ENCODE measurements around the gene HBA1.
"Not testable (repeated sequence)": the region's sequence is repeated elsewhere in the genome, so short reads cannot be mapped to it uniquely, and the experiment has no call there.

Gene HBA1

DNA sequence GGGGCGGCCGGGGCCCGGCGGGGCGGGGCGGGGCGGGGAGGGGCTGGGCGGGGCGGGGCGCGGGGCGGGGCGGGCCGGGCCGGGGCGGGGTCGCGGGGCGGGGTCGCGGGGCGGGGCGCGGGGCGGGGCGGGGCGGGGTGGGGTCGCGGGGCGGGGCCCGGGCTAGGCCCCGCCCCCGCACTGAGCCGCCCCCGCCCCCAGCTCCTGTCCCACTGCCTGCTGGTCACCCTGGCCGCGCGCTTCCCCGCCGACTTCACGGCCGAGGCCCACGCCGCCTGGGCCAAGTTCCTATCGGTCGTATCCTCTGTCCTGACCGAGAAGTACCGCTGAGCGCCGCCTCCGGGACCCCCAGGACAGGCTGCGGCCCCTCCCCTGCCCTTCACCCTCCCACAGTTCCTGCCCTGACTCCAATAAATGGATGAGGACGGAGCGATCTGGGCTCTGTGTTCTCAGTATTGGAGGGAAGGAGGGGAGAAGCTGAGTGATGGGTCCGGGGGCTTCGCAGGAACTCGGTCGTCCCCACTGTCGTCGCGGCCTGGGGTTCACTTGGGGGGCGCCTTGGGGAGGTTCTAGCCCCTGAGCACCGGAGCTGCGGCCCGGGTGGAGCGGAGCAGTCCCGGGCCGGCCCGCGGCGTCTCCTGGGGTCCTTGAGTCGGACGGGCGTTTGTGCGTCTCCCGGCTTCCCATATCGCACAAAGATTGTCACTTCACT is 11.5 kb upstream of the HBA1 start:
- H3K4me3 Mint-ChIP-seq, result no peak overlapping the region

DNA sequence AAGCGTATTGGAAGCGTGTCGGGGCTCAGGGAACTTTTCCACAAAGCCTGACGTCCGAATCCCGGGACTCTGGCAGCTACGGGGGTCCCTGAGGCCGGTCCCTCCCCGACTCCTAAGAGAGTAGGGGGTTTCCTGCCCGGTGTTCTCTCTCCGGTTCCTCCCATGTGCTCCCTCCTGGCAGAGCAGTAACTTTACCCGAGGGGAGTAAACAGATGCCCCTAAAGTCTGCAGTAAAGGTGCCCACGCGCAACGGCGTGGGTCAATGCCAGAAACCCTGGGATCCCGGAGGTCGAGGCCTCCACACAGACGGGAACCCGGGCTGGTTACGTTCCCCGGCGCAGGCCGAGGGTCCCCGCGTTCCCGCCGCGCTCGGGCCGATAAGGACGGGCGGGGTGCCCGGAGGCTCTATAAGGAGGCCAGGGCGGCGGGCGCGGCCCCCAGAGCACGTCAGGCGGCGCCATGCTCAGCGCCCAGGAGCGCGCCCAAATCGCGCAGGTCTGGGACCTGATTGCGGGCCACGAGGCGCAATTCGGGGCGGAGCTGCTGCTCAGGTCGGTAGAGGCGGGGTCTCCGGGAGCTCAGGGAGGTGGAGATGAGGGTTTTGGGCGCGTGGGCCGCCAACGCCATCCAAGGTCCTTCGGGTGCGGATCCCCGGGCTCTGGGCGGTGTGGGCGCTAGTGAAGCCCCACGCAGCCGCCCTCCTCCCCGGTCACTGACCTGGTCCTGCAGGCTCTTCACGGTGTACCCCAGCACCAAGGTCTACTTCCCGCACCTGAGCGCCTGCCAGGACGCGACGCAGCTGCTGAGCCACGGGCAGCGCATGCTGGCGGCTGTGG is 10.7 kb upstream of the HBA1 start, which contains the start of gene HBM:
Gene HBM (plus strand): TSS at position 440 of the 836 bp plus-strand sequence. CDS start 20 bp downstream, at position 460.
- H3K9me3 Mint-ChIP-seq, result no peaks in the 10 kb centered on the region
- H3K4me3 Mint-ChIP-seq, result no peak within 1 kb of the TSS
- peaks cover 5% of the 10 kb centered on the region for H3K4me1 Mint-ChIP-seq (ENCODE audit: low read depth)
- H3K27me3 Mint-ChIP-seq (ENCODE audit: low read depth), result peaks cover 71% of the 10 kb centered on the region
- no peak within 1 kb of the TSS for H3K27ac Mint-ChIP-seq
- no peaks in the 10 kb centered on the region for H3K36me3 Mint-ChIP-seq (ENCODE audit: low read depth)

More for the DNA sequence above, 11.5 kb upstream of the HBA1 start:
- H3K9me3 Mint-ChIP-seq, result no peaks in the 10 kb centered on the region
- no peak overlapping the region for H3K27ac Mint-ChIP-seq
- peaks cover 2% of the 10 kb centered on the region for H3K4me1 Mint-ChIP-seq (ENCODE audit: low read depth)
- H3K36me3 Mint-ChIP-seq (ENCODE audit: low read depth), result no peaks in the 10 kb centered on the region
- peaks cover 64% of the 10 kb centered on the region for H3K27me3 Mint-ChIP-seq (ENCODE audit: low read depth)

DNA sequence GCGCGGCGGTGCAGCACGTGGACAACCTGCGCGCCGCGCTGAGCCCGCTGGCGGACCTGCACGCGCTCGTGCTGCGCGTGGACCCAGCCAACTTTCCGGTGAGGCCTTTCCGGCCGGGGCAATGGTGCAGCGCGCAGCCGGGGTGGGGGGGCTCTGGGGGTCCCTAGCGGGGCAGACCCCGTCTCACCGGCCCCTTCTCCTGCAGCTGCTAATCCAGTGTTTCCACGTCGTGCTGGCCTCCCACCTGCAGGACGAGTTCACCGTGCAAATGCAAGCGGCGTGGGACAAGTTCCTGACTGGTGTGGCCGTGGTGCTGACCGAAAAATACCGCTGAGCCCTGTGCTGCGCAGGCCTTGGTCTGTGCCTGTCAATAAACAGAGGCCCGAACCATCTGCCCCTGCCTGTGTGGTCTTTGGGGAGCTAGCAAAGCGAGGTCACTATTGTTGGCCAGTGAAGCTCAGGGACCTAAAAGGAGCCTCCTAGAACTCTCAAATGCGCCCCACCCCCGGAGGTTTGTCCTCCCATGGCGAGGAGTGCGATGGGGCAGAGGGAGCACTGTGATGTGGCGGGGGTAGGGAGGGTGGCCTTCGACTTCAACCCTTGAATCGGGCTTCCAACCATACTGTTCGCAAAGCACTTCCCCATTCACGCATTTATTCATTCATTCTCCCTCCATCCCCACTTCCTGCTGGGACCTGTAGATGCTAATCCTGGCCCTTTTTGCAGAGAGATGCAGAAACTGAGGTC is 9.9 kb upstream of the HBA1 start:
- no peaks in the 10 kb centered on the region for H3K36me3 Mint-ChIP-seq (ENCODE audit: low read depth)
- H3K9me3 Mint-ChIP-seq, result no peaks in the 10 kb centered on the region
- no peak overlapping the region for H3K4me3 Mint-ChIP-seq
- H3K4me1 Mint-ChIP-seq (ENCODE audit: low read depth), result peaks cover 7% of the 10 kb centered on the region
- peaks cover 73% of the 10 kb centered on the region for H3K27me3 Mint-ChIP-seq (ENCODE audit: low read depth)
- no peak overlapping the region for H3K27ac Mint-ChIP-seq

DNA sequence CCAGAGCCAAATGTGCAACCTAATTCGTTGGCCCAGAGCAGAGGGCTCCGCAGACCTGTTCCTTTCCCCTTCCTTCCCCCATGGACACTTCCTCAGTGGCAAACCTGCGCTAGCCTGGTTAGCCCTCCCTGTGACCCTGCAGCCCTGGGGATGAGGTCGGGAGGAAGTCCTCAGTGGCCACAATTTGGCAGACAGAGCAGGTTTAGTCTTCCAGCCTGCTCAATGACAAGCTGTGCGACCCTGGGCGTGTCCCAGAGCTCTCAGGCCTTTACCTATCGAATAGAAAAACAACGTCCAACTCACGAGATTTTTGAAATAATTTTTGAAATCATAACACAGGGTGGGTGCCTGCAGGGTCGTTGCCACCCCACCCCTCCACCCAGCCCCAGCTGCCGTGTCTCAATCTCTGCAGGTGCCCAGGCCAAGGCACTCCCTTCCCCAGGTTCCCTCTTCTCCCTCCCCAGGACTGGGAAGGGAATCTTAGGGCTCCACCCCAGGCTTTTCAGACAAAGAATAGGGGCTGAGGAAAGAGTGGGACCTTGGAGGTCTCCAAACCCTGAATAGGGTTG is 9.3 kb upstream of the HBA1 start:
- H3K4me3 Mint-ChIP-seq, result no peak overlapping the region
- H3K36me3 Mint-ChIP-seq (ENCODE audit: low read depth), result no peaks in the 10 kb centered on the region
- H3K4me1 Mint-ChIP-seq (ENCODE audit: low read depth), result peaks cover 7% of the 10 kb centered on the region
- no peak overlapping the region for H3K27ac Mint-ChIP-seq
- H3K27me3 Mint-ChIP-seq (ENCODE audit: low read depth), result peaks cover 72% of the 10 kb centered on the region
- no peaks in the 10 kb centered on the region for H3K9me3 Mint-ChIP-seq

DNA sequence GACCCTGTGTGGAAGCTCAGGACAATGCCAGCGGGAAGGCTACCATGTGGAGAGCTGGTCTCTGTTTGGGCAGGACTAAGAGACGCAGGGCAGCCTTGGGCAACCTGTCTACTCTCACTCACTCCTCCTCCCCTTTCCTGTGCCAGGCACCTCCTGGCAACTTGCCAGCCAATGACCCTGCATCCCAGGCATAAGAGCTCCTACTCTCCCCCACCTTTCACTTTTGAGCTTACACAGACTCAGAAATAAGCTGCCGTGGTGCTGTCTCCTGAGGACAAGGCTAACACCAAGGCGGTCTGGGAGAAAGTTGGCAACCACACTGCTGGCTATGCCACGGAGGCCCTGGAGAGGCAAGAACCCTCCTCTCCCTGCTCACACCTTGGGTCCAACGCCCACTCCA is 8.1 kb upstream of the HBA1 start:
- Mint-ChIP-seq H3K9me3 (no peaks in the 10 kb centered on the region), H3K27me3 (ENCODE audit: low read depth) (peaks cover 70% of the 10 kb centered on the region), H3K4me3 (no peak overlapping the region)

DNA sequence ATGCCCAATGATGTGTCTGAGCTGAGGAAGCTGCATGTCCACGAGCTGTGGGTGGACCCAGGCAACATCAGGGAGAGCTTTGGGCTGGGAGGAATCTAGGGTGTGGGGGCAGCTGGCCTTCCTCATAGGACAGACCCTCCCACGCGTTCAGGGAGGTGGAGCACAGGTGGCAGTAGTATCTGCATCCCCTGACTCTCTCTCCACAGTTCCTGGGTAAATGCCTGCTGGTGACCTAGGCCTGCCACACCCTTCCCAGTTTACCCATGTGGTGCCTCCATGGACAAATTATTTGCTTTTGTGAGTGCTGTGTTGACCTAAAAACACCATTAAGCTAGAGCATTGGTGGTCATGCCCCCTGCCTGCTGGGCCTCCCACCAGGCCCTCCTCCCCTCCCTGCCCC is 7.5 kb upstream of the HBA1 start:
- Mint-ChIP-seq H3K9me3 (no peaks in the 10 kb centered on the region), H3K36me3 (ENCODE audit: low read depth) (no peaks in the 10 kb centered on the region), H3K27ac (no peak overlapping the region), H3K4me3 (no peak overlapping the region), H3K27me3 (ENCODE audit: low read depth) (peaks cover 73% of the 10 kb centered on the region), H3K4me1 (ENCODE audit: low read depth) (peaks cover 7% of the 10 kb centered on the region)

More for the DNA sequence above, 8.1 kb upstream of the HBA1 start:
- Mint-ChIP-seq H3K4me1 (ENCODE audit: low read depth) (peaks cover 7% of the 10 kb centered on the region), H3K27ac (no peak overlapping the region), H3K36me3 (ENCODE audit: low read depth) (no peaks in the 10 kb centered on the region)

DNA sequence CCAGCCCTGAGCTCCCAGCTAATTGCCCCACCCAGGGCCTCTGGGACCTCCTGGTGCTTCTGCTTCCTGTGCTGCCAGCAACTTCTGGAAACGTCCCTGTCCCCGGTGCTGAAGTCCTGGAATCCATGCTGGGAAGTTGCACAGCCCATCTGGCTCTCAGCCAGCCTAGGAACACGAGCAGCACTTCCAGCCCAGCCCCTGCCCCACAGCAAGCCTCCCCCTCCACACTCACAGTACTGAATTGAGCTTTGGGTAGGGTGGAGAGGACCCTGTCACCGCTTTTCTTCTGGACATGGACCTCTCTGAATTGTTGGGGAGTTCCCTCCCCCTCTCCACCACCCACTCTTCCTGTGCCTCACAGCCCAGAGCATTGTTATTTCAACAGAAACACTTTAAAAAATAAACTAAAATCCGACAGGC is 6.4 kb upstream of the HBA1 start:
- H3K9me3 Mint-ChIP-seq; H3K36me3 Mint-ChIP-seq (ENCODE audit: low read depth); H3K4me3 Mint-ChIP-seq; H3K4me1 Mint-ChIP-seq (ENCODE audit: low read depth); H3K27ac Mint-ChIP-seq: not testable (repeated sequence)
- peaks cover 80% of the 10 kb centered on the region for H3K27me3 Mint-ChIP-seq (ENCODE audit: low read depth)

DNA sequence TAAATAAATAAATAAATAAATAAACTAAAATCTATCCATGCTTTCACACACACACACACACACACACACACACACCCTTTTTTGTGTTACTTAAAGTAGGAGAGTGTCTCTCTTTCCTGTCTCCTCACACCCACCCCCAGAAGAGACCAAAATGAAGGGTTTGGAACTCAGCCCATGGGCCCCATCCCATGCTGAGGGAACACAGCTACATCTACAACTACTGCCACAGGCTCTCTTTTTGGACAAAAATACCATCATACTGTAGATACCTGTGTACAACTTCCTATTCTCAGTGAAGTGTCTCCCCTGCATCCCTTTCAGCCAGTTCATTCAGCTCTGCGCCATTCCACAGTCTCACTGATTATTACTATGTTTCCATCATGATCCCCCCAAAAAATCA is 5.7 kb upstream of the HBA1 start:
- no peaks in the 10 kb centered on the region for H3K36me3 Mint-ChIP-seq (ENCODE audit: low read depth)
- H3K9me3 Mint-ChIP-seq, result no peaks in the 10 kb centered on the region
- H3K27me3 Mint-ChIP-seq (ENCODE audit: low read depth), result peaks cover 80% of the 10 kb centered on the region
- peaks cover 7% of the 10 kb centered on the region for H3K4me1 Mint-ChIP-seq (ENCODE audit: low read depth)
- H3K4me3 Mint-ChIP-seq, result no peak overlapping the region
- no peak overlapping the region for H3K27ac Mint-ChIP-seq

DNA sequence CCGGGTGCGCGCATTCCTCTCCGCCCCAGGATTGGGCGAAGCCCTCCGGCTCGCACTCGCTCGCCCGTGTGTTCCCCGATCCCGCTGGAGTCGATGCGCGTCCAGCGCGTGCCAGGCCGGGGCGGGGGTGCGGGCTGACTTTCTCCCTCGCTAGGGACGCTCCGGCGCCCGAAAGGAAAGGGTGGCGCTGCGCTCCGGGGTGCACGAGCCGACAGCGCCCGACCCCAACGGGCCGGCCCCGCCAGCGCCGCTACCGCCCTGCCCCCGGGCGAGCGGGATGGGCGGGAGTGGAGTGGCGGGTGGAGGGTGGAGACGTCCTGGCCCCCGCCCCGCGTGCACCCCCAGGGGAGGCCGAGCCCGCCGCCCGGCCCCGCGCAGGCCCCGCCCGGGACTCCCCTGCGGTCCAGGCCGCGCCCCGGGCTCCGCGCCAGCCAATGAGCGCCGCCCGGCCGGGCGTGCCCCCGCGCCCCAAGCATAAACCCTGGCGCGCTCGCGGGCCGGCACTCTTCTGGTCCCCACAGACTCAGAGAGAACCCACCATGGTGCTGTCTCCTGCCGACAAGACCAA is 4.0 kb upstream of the HBA1 start, which contains the start of gene HBA2:
Gene HBA2 (plus strand): TSS at position 503 of the 568 bp plus-strand sequence. CDS start 37 bp downstream, at position 540.
- Mint-ChIP-seq H3K27me3 (ENCODE audit: low read depth) (peaks cover 73% of the 10 kb centered on the region), H3K4me3 (peak within 1 kb of the TSS; percentile 28)
- H3K4me1 Mint-ChIP-seq (ENCODE audit: low read depth); H3K27ac Mint-ChIP-seq; H3K9me3 Mint-ChIP-seq; H3K36me3 Mint-ChIP-seq (ENCODE audit: low read depth): not testable (repeated sequence)

DNA sequence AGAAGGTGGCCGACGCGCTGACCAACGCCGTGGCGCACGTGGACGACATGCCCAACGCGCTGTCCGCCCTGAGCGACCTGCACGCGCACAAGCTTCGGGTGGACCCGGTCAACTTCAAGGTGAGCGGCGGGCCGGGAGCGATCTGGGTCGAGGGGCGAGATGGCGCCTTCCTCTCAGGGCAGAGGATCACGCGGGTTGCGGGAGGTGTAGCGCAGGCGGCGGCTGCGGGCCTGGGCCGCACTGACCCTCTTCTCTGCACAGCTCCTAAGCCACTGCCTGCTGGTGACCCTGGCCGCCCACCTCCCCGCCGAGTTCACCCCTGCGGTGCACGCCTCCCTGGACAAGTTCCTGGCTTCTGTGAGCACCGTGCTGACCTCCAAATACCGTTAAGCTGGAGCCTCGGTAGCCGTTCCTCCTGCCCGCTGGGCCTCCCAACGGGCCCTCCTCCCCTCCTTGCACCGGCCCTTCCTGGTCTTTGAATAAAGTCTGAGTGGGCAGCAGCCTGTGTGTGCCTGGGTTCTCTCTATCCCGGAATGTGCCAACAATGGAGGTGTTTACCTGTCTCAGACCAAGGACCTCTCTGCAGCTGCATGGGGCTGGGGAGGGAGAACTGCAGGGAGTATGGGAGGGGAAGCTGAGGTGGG is 3.1 kb upstream of the HBA1 start:
- H3K36me3 Mint-ChIP-seq (ENCODE audit: low read depth); H3K4me1 Mint-ChIP-seq (ENCODE audit: low read depth); H3K27ac Mint-ChIP-seq; H3K4me3 Mint-ChIP-seq; H3K9me3 Mint-ChIP-seq: not testable (repeated sequence)
- H3K27me3 Mint-ChIP-seq (ENCODE audit: low read depth), result peaks cover 73% of the 10 kb centered on the region

DNA sequence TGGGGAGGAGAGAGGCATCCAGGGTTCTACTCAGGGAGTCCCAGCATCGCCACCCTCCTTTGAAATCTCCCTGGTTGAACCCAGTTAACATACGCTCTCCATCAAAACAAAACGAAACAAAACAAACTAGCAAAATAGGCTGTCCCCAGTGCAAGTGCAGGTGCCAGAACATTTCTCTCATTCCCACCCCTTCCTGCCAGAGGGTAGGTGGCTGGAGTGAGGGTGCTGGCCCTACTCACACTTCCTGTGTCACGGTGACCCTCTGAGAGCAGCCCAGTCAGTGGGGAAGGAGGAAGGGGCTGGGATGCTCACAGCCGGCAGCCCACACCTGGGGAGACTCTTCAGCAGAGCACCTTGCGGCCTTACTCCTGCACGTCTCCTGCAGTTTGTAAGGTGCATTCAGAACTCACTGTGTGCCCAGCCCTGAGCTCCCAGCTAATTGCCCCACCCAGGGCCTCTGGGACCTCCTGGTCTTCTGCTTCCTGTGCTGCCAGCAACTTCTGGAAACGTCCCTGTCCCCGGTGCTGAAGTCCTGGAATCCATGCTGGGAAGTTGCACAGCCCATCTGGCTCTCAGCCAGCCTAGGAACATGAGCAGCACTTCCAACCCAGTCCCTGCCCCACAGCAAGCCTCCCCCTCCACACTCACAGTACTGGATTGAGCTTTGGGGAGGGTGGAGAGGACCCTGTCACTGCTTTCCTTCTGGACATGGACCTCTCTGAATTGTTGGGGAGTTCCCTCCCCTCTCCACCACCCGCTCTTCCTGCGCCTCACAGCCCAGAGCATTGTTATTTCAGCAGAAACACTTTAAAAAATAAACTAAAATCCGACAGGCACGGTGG is 2.3 kb upstream of the HBA1 start:
- peaks cover 70% of the 10 kb centered on the region for H3K27me3 Mint-ChIP-seq (ENCODE audit: low read depth)
- not testable (repeated sequence) for H3K4me1 Mint-ChIP-seq (ENCODE audit: low read depth); H3K9me3 Mint-ChIP-seq; H3K4me3 Mint-ChIP-seq; H3K36me3 Mint-ChIP-seq (ENCODE audit: low read depth); H3K27ac Mint-ChIP-seq

DNA sequence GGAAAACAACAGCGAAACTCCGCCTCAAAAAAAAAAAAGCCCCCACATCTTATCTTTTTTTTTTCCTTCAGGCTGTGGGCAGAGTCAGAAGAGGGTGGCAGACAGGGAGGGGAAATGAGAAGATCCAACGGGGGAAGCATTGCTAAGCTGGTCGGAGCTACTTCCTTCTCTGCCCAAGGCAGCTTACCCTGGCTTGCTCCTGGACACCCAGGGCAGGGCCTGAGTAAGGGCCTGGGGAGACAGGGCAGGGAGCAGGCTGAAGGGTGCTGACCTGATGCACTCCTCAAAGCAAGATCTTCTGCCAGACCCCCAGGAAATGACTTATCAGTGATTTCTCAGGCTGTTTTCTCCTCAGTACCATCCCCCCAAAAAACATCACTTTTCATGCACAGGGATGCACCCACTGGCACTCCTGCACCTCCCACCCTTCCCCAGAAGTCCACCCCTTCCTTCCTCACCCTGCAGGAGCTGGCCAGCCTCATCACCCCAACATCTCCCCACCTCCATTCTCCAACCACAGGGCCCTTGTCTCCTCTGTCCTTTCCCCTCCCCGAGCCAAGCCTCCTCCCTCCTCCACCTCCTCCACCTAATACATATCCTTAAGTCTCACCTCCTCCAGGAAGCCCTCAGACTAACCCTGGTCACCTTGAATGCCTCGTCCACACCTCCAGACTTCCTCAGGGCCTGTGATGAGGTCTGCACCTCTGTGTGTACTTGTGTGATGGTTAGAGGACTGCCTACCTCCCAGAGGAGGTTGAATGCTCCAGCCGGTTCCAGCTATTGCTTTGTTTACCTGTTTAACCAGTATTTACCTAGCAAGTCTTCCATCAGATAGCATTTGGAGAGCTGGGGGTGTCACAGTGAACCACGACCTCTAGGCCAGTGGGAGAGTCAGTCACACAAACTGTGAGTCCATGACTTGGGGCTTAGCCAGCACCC is 1.2 kb upstream of the HBA1 start:
- Mint-ChIP-seq H3K36me3 (ENCODE audit: low read depth) (no peaks in the 10 kb centered on the region), H3K27me3 (ENCODE audit: low read depth) (peaks cover 69% of the 10 kb centered on the region), H3K9me3 (no peaks in the 10 kb centered on the region), H3K4me3 (no peak overlapping the region), H3K27ac (no peak overlapping the region), H3K4me1 (ENCODE audit: low read depth) (peaks cover 3% of the 10 kb centered on the region)
